ENCODE results near the gene RFX8.

DNA sequence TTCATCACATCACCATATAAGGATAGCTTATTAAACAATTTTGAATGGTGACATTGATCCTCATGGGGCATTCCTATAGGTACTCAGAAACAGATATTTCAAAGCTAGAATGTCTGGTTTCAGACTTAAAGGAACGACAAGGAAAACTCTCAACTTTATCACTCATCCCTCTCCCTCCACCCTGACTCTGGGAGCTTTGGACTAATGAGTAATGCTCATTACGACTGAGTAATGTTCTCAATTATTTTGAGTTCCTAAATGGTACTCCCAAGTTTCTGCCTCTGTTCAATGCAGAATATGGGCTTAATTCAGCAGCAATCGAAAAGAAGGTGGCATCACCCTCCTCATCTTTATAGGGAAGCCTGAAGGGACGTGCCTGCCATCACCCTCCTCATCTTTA is 43.4 kb downstream of the RFX8 start:
- TF ChIP-seq POLR2AphosphoS5 (IDR thresholded peaks at IDR 0.05; ENCODE audit: low read depth, low read length) = no peak
- TF ChIP-seq EZH2 (IDR thresholded peaks at IDR 0.05; ENCODE audit: low read depth, low read length, severe bottlenecking) = no peak
- TF ChIP-seq, protein P1, sequence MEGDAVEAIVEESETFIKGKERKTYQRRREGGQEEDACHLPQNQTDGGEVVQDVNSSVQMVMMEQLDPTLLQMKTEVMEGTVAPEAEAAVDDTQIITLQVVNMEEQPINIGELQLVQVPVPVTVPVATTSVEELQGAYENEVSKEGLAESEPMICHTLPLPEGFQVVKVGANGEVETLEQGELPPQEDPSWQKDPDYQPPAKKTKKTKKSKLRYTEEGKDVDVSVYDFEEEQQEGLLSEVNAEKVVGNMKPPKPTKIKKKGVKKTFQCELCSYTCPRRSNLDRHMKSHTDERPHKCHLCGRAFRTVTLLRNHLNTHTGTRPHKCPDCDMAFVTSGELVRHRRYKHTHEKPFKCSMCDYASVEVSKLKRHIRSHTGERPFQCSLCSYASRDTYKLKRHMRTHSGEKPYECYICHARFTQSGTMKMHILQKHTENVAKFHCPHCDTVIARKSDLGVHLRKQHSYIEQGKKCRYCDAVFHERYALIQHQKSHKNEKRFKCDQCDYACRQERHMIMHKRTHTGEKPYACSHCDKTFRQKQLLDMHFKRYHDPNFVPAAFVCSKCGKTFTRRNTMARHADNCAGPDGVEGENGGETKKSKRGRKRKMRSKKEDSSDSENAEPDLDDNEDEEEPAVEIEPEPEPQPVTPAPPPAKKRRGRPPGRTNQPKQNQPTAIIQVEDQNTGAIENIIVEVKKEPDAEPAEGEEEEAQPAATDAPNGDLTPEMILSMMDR (IDR thresholded peaks at IDR 0.05; ENCODE audit: control extremely low read depth in 1 of 3, insufficient read depth in 1 of 3, low read depth in 1 of 3, low read length in 3 of 3) = no peak
- TF ChIP-seq EGR1 (IDR thresholded peaks at IDR 0.05; ENCODE audit: borderline replicate concordance, low read depth, low read length) = no peak

All from H1 (cell line).